Posterior vena cava (tissue), 2 donors: Measurements from ENCODE around the gene SLC12A1. TPM values are rescaled to one million over a fixed set of nuclear protein-coding genes. Genes with fewer than 3 reads are reported as not detected.
"Not testable (repeated sequence)": the region's sequence is repeated elsewhere in the genome, so short reads cannot be mapped to it uniquely, and the experiment has no call there.

Experiments used
- DNase-seq: peaks from one replicate; pipeline ENCODE4 v3.0.0-alpha.2; 2020; ENCODE audit warnings: low spot score
- intact Hi-C, 2 donors: fragments of 100-400 bp; cut with DNase I; formaldehyde crosslinking; loops; one replicate each; pipeline versions ENCODE4 v1.14.1 to v1.14.2; 2022 to 2023
- total RNA-seq, 2 donors: library from RNA; stranded (reverse); fragmentation: NEBNext Ultra II Directional; extraction: Animal tissue kit (Norgen Biotek cat#: 25700); gene quantifications; one replicate each; pipeline ENCODE4 v1.2.1, GENCODE V29; 2021
- donor health status: DM: yes; HTN: yes; CAD: no.
- donor health status: DM: yes; HTN: yes; CAD: no.

SLC12A1 gene
- total RNA-seq, 2 donors from 2014 or later, result not detected

DNA sequence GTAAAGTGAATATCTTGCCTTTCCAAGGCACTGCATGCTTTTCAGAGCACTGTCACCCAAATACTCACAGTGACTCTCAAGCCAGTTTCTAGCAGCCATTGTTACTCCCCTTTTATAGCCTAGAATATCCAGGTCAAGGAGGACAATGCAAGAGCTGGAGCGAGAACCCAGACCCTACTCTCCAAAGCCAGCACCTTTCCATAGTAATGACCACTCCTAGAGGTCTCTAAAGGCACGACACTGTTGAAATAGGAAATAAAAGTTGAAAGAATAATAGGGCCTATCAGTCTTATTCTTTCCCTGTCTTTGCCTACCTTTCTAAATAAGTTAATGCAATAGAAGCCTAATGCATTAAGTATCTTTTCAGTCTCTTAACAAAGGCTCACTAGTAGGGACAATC lies 91.6 kb downstream of the SLC12A1 start:
- intact Hi-C loops, result no loop called here
- DNase-seq, result no peak

GRCh38 chr15:48298914-48299313 lies 92.8 kb downstream of the SLC12A1 start:
- intact Hi-C loops, result no loop called here
- no peak for DNase-seq

GRCh38 chr15:48300038-48300437 lies 93.9 kb downstream of the SLC12A1 start:
- no peak for DNase-seq
- intact Hi-C loops, result no loop called here

DNA sequence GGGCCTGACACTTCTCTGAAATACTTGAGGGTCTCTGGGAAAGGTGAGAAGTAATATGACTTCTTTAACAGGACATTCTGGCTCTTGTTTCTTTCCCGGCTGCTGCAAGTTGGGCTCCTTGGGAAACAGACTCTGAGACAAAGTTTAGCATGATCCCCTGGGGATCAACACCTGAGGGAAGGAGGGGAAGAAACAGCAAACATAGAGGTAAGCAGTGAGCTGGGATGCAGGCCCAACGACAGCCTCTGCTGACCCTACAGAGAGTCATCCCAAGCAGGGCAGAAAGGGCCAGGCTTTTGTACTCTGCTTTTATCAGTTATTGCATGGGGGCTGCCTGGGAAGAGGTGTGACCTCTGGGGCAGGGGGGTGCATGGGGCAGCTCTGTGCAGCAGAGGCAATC lies 98.3 kb downstream of the SLC12A1 start:
- no peak for DNase-seq
- intact Hi-C loops, result no loop called here

DNA sequence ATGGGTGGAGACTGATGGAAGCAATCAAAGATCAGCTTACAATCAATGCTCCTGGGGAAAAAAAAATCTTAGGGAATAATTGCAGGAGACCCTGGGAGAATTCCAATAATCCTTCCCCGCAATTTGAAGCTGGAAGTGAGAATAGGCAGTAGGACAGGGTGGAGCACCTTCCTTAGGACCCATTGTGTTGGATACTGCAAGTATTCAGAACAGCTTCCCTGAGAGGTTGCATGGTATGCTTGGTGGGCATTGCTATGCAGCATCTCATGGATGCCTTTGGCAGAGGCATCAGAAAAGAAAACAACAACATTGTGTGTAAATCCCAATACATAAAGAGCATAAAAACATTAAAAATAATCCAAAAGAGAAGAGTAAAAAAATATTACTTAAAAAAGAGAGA lies 100.5 kb downstream of the SLC12A1 start:
- DNase-seq, result no peak
- intact Hi-C loops, result no loop called here

DNA sequence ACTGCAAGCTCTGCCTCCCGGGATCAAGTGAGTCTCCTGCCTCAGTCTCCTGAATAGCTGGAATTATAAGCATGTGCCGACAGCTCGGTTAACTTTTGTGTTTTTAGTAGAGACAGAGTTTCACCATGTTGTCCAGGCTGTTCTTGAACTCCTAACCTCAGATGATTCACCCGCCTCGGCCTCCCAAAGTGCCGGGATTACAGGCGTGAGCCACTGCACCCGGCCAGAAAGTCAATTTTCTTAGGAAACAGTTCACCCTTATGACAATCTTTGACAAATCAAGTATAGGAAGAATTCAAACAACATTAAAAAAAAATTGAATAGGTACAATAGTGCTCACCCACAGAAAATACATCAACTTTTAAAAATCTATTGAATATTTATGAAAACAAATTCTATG lies 101.5 kb downstream of the SLC12A1 start:
- intact Hi-C loops, result no loop called here
- DNase-seq, result no peak

- intact Hi-C loops, result no loop called here
Observed at GRCh38 chr15:48309740-48310139, 103.6 kb downstream of the SLC12A1 start.

GRCh38 chr15:48313216-48313615 lies 107.1 kb downstream of the SLC12A1 start:
- intact Hi-C loops, result no loop called here
- no peak for DNase-seq

More at GRCh38 chr15:48309740-48310139, 103.6 kb downstream of the SLC12A1 start:
- no peak for DNase-seq

- no peak for DNase-seq
- intact Hi-C loops, result no loop called here
Observed at GRCh38 chr15:48315041-48315440, 108.9 kb downstream of the SLC12A1 start.

GRCh38 chr15:48317221-48317620 lies 111.1 kb downstream of the SLC12A1 start:
- no peak for DNase-seq
- intact Hi-C loops, result no loop called here

DNA sequence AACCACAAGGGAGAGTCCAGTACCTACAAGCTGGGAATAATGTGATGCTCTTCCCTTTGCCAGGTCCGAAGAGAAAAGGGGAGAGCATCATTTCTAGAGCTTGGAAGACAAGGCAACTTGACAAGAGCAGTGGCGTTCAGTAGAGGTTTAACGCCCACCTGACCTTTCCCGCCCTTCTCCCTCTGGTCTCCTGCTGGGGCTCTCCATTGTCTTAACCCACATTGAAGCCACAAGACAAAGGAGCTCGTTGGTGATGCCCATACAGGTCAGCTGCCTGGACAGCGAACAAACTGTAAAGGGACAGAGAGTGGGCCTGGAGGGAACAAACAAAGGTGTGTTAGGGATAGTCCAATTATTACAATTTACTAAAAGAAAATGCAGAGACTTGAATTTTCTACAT lies 112.0 kb downstream of the SLC12A1 start:
- intact Hi-C loops, result no loop called here
- no peak for DNase-seq

GRCh38 chr15:48323294-48323693 lies 117.2 kb downstream of the SLC12A1 start:
- intact Hi-C loops, result no loop called here
- DNase-seq, result no peak

DNA sequence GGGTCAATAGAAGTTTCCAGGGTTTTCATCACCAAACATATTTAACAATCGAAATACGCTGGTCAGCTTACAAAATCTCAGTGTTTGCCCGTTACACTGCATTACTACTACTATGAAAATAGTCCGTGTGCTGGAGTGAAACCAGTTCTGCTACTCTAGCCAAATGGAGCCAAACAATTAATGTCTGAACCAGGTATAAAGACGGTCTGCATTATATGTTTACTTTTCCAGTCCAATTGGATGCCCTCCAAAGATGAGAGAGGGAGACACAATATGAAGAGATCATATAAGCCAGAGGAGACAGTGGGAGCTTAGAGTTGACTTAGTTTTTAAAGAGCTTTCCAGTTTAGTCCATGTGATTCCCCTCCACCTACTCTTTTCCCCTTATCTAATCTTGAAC lies 118.8 kb downstream of the SLC12A1 start:
- no peak for DNase-seq
- intact Hi-C loops, result no loop called here

DNA sequence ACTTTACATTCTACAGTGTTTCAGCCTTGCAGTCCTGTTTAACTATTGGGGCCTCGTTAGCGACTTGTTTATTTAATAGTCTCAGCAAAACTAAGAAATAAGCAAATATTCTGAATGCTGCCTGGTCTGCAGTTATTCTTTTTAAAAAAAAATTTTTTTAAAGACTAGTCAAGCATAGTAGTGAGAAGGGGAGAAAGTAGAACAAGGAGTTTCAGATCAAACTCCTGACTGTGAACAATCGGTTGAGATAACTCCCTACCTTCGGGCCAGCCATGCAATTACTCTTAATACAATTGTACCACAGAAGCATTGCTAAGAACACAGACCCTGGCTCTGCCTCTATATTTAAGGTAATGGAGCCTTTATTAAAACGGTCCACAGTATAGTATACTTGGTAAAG lies 119.3 kb downstream of the SLC12A1 start:
- intact Hi-C loops, result no loop called here
- DNase-seq, result no peak

DNA sequence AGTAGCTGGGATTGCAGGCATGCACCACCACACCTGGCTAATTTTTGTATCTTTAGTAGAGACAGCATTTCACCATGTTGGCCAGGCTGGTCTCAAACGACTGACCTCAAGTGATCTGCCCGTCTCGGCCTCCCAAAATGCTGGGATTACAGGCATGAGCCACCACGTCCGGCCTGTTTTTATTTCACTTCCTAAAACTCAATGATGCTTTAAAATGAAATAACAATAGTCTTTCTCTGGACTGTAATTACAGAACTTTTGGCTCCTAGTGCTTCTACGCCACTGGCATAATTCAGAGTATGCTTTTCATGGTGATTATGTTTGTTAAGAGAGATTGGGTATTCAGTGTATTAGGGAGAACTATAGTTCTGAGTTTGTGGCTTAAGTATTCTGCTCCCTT lies 120.1 kb downstream of the SLC12A1 start:
- intact Hi-C loops, DNase-seq: not testable (repeated sequence)

GRCh38 chr15:48330105-48330785 lies 124.1 kb downstream of the SLC12A1 start:
- DNase-seq, result no peak
- intact Hi-C loops, result no loop called here

DNA sequence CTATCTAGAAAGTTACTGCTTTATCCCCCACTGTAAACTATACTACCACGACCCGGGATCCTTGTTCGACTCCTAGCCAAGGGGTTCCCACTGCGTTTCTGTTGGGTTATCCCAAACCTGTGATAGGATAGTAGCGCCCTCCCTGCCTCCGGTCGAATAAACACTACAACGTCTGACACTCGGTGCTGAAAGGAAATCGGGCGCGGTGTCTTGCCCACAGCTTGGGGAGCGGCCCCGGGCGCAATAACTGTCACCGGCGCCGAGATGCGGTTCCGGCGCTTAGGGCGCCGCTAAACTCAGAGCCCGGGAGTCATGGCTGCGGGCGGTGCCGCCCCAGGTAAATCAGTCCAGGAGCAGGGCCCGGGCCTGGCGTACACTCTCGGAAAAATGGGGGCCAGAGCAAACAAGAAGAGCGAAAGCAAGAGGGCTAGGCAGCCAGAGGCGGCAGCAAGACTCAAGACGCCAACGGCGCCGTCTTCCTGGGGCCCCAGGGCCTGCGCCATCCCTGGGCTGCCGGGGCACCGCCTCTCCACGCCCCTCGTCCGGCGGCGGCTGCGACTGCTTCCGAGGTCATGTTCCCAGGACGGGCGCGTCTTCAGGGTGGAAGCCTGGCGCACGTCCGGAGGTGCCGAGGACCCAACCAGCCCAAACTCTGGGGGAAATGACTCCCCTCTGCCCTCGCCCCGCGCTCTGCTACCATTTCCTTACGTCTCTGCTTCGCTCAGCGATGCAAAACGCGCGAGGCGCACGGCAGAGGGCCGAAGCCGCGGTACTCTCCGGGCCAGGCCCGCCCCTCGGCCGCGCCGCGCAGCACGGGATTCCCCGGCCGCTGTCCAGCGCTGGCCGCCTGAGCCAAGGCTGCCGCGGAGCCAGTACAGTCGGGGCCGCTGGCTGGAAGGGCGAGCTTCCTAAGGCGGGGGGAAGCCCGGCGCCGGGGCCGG lies 125.0 kb downstream of the SLC12A1 start, which contains the start of gene DUT:
Gene DUT (plus strand): TSS at position 575 of the 941 bp plus-strand sequence. CDS start 87 bp downstream, at position 662.
- intact Hi-C loops, result no loop called here

DNA sequence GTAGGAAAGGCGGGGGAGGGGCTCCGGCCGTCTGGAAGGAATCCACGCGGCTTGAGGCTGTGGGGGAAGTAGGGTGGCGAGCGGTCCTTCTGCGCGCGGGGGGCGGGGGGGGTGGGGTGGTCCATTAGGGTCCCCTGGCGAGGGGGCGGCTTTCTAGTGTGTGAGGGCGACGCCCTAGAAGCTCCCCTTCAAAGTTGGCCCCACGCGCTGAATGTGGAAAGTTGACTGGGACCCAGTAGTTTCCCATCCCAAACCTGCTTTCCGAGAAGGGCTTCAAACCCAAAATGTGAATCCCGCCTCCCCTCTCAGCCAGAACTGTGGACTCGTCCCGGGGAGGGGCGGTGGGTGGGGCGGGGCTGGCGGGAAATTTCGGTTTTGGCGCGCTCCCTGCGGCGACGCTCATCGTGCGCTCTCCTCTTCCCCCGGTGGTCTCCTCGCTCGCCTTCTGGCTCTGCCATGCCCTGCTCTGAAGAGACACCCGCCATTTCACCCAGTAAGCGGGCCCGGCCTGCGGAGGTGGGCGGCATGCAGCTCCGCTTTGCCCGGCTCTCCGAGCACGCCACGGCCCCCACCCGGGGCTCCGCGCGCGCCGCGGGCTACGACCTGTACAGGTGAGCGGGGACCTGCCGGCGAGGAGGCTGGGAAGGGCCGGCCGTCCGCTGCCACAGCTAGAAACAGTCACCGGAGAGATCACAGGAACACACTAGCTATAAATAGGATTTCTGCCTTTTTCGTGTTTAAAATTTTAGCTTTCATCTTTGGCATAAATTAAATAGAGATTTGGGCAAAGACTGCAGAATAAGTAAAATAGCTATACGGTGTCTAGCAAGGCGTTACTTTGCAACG lies 125.9 kb downstream of the SLC12A1 start:
- peak; percentile 88 for DNase-seq
- intact Hi-C loops, result no loop called here

More for the DNA sequence above, 125.0 kb downstream of the SLC12A1 start, which contains the start of gene DUT:
- DNase-seq, result peak; percentile 97

DNA sequence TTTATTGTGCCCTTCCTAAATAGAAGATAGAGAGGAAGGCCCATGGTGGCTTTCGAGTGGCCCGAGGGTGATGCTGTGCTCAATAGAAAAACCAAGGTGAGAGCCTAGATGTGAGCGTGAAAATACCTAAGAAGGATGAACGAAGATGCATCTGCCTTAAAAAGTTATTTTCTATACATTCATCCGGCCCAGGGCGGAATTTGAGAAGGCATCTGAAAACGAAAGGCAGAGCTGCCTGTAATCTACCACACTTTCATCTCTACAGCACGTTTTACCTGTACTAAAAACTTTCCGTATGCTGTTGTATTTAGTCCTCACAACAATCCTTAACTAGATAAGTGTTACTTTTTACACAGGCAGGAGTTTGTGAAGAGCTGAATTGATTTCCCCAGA lies 126.5 kb downstream of the SLC12A1 start:
- no peak for DNase-seq
- intact Hi-C loops, result no loop called here

DNA sequence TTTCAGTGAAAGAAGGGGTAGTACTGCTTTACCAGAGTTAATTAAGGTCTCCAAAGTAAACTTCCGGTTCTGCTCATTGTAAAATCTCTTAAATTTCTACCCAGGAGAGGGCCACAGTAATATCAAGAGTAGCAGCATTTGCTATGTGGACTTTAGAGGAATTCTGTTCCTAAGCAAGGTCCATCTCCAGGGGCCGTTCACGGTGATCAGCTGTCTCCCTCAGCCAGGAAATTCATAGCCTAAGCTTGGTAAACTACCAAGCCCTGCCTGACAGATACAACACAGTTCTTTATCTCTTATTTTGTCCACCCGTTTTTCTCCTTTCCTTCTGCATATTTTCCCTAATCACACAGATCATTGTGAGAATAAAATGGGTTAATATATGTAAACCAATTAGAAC lies 127.4 kb downstream of the SLC12A1 start:
- intact Hi-C loops, result no loop called here

More for the DNA sequence above, 127.4 kb downstream of the SLC12A1 start:
- DNase-seq, result no peak
